Spleen (tissue), 11 donors: Measurements from ENCODE around the gene CDA. TPM values are rescaled to one million over a fixed set of nuclear protein-coding genes. Genes with fewer than 3 reads are reported as not detected.

Experiments
- DNase-seq: peaks from one replicate; pipeline ENCODE4 v3.0.0-alpha.2; 2020
- H3K27ac ChIP-seq, 8 donors: fragments of 200-600 bp; sonication (generic) in 7 of 8; 1 replicate in 4 of 8; 2 replicates in 4 of 8; pipeline versions ENCODE4 v1.5.0 to v1.8.0; 2016 to 2021; ENCODE audit warnings: inconsistent platforms in 4 of 8, mild to moderate bottlenecking in 4 of 8, moderate library complexity in 1 of 8
- H3K27me3 ChIP-seq, 7 donors: fragments of 200-600 bp; sonication (generic) in 6 of 7; replicated peaks in 1 of 7; 1 replicate in 4 of 7; 2 replicates in 3 of 7; pipeline versions ENCODE4 v1.5.0 to v1.8.0; 2016 to 2021; ENCODE audit warnings: inconsistent platforms in 3 of 7, mild to moderate bottlenecking in 1 of 7
- H3K36me3 ChIP-seq, 6 donors: fragments of 200-600 bp; sonication (generic) in 5 of 6; 1 replicate in 4 of 6; 2 replicates in 2 of 6; pipeline versions ENCODE4 v1.5.0 to v1.8.0; 2016 to 2021; ENCODE audit warnings: inconsistent platforms in 2 of 6
- H3K4me1 ChIP-seq, 6 donors: fragments of 200-600 bp; sonication (generic) in 5 of 6; 1 replicate in 3 of 6; 2 replicates in 3 of 6; pipeline versions ENCODE4 v1.5.0 to v1.8.0; 2016 to 2021; ENCODE audit warnings: inconsistent platforms in 3 of 6
- H3K4me3 ChIP-seq, 8 donors: fragments of 200-600 bp; sonication (generic) in 7 of 8; 1 replicate in 4 of 8; 2 replicates in 4 of 8; pipeline versions ENCODE4 v1.5.0 to v1.8.0; 2016 to 2021; ENCODE audit warnings: inconsistent platforms in 4 of 8, mild to moderate bottlenecking in 4 of 8, moderate library complexity in 2 of 8
- H3K9me3 ChIP-seq, 8 donors: fragments of 200-600 bp; sonication (generic) in 7 of 8; 1 replicate in 4 of 8; 2 replicates in 4 of 8; pipeline versions ENCODE4 v1.5.0 to v1.8.0; 2016 to 2021; ENCODE audit warnings: inconsistent platforms in 4 of 8
- CTCF ChIP-seq, 11 experiments: fragments of 200-600 bp in 7 of 11; fragments of 450-650 bp in 4 of 11; sonication (generic) in 4 of 11; IDR thresholded peaks in 8 of 11; conservative IDR thresholded peaks in 3 of 11; 1 replicate in 7 of 11; 2 replicates in 4 of 11; pipeline versions ENCODE4 v1.4.0 to v1.8.0; 2016 to 2021; ENCODE audit warnings: antibody characterized with exemption in 11 of 11, inconsistent platforms in 4 of 11, mild to moderate bottlenecking in 1 of 11
- POLR2A ChIP-seq, 3 donors: fragments of 450-650 bp; IDR thresholded peaks; one replicate each; pipeline ENCODE4 v1.5.1; 2017; ENCODE audit warnings: antibody characterized with exemption in 3 of 3, mild to moderate bottlenecking in 1 of 3
- POLR2AphosphoS5 ChIP-seq, 3 donors: sonication (generic); formaldehyde crosslinking; IDR thresholded peaks; one replicate each; pipeline ENCODE4 v1.5.1; 2017; ENCODE audit warnings: antibody characterized with exemption in 3 of 3
- WGBS, 5 donors: extraction: QIAGEN DNeasy Blood & Tissue Kit in 3 of 5; methylation state at CpG; one replicate each; pipeline versions ENCODE4 v1.1.5 to v1.1.7; 2013 to 2018; 5-methylcytosine and 5-hydroxymethylcytosine counted together
- intact Hi-C: fragments of 100-400 bp; cut with DNase I; formaldehyde crosslinking; loops from one replicate; pipeline ENCODE4 v1.15.0; 2023; ENCODE audit warnings: low total_unique reads
- polyA plus RNA-seq, 3 donors: library from polyadenylated mRNA; stranded (reverse); fragments of 200-250 nt; gene quantifications; one replicate each; pipeline ENCODE4 v1.2.1, GENCODE V29; 2013
- total RNA-seq, 7 donors: library from RNA; depleted of rRNA in 3 of 7; stranded (reverse); fragments of >200 nt in 3 of 7; fragmentation: NEBNext Ultra II Directional in 4 of 7; extraction: Animal tissue kit (Norgen Biotek cat#: 25700) in 4 of 7; gene quantifications; one replicate each; pipeline versions ENCODE4 v1.1.0 to v1.2.1, GENCODE V29; 2016 to 2021
- donor health status: healthy with polysubstance abuse.
- donor health status: DM: no; HTN: no; CAD: no; lungs with moderate emphysema.
- donor health status: DM: no; HTN: no; CAD: no.
- donor health status: Bipolar disorder and iron deficiency.
- donor health status: healthy.
- donor health status: DM: no; HTN: no; CAD: no.
- donor health status: DM: yes; HTN: yes; CAD: no.

Gene CDA
- total and polyA plus RNA-seq, 10 donors: 4.2 to 47.2 (median 15.6) TPM

- peaks cover 0 to 68% (median 0%) of the 10 kb centered on the region in 6 donors for H3K36me3 ChIP-seq
- TF ChIP-seq CTCF (IDR thresholded peaks at IDR 0.05 in 8 of 11, conservative IDR thresholded peaks at IDR 0.05 in 3 of 11) (no peak), POLR2AphosphoS5 (IDR thresholded peaks at IDR 0.05) (no peak), POLR2A (IDR thresholded peaks at IDR 0.05) (no peak)
- DNase-seq: no peak
- H3K27ac ChIP-seq: no peak overlapping the region
- 88 to 94% (median 91%) methylated on average over 2 of the region's 2 CpGs for WGBS, 5 donors
- no peaks in the 10 kb centered on the region for H3K27me3 ChIP-seq
- H3K9me3 ChIP-seq: no peaks in the 10 kb centered on the region
- intact Hi-C loops: no loop called here
- no peak overlapping the region for H3K4me3 ChIP-seq
- peaks cover 0 to 11% (median 0%) of the 10 kb centered on the region in 6 donors for H3K4me1 ChIP-seq
Observed at GRCh38 chr1:20610970-20611369, 22.1 kb downstream of the CDA start.

- 92 to 98% (median 93%) methylated on average over 5 of the region's 5 CpGs for WGBS, 5 donors
- intact Hi-C loops: no loop called here
- no peak for DNase-seq
- H3K4me3 ChIP-seq: no peak overlapping the region
- no peak overlapping the region for H3K27ac ChIP-seq
- TF ChIP-seq POLR2AphosphoS5 (IDR thresholded peaks at IDR 0.05): no peak
- TF ChIP-seq POLR2A (IDR thresholded peaks at IDR 0.05): no peak
- no peak for TF ChIP-seq CTCF (IDR thresholded peaks at IDR 0.05 in 8 of 11, conservative IDR thresholded peaks at IDR 0.05 in 3 of 11)
- peaks cover 0 to 15% (median 1%) of the 10 kb centered on the region in 6 donors for H3K4me1 ChIP-seq
- H3K27me3 ChIP-seq: no peaks in the 10 kb centered on the region
- H3K36me3 ChIP-seq: peaks cover 0 to 75% (median 0%) of the 10 kb centered on the region in 6 donors
- no peaks in the 10 kb centered on the region for H3K9me3 ChIP-seq
Observed at GRCh38 chr1:20611652-20612051, 22.8 kb downstream of the CDA start.

GRCh38 chr1:20612221-20612746 lies 23.4 kb downstream of the CDA start:
- DNase-seq: no peak

More at GRCh38 chr1:20612221-20612746, 23.4 kb downstream of the CDA start:
- TF ChIP-seq CTCF (IDR thresholded peaks at IDR 0.05 in 8 of 11, conservative IDR thresholded peaks at IDR 0.05 in 3 of 11): no peak
- no peak for TF ChIP-seq POLR2AphosphoS5 (IDR thresholded peaks at IDR 0.05)
- TF ChIP-seq POLR2A (IDR thresholded peaks at IDR 0.05): no peak
- H3K9me3 ChIP-seq: no peaks in the 10 kb centered on the region
- no peak overlapping the region for H3K4me3 ChIP-seq
- H3K4me1 ChIP-seq: peaks cover 0 to 15% (median 1%) of the 10 kb centered on the region in 6 donors
- H3K27me3 ChIP-seq: no peaks in the 10 kb centered on the region
- intact Hi-C loops: no loop called here
- H3K27ac ChIP-seq: no peak overlapping the region
- H3K36me3 ChIP-seq: peaks cover 0 to 77% (median 0%) of the 10 kb centered on the region in 6 donors
- 85 to 90% (median 88%) methylated on average over 9 to 11 of the region's 11 CpGs for WGBS, 5 donors
